Astrocyte (in vitro differentiated cells and primary cell): ENCODE measurements around the gene SAMMSON. TPM values are rescaled to one million over a fixed set of nuclear protein-coding genes. Genes with fewer than 3 reads are reported as not detected.
A peak's percentile ranks its signal among the peaks of the same experiment; 100 is the strongest.

Experiments
- DNase-seq: peaks from one replicate; pipeline ENCODE4 v3.0.0-alpha.2; 2010; ENCODE audit warnings: low read depth
- FAIRE-seq: peaks from 2 replicates; lab custom pipeline; 2011; peaks lifted over from hg19 to GRCh38; lab: Jason Lieb, UNC
- H2AFZ ChIP-seq: 2 replicates; pipeline ENCODE4 v1.6.0; 2012; ENCODE audit warnings: low read depth, low read length, inconsistent platforms
- H3K27ac ChIP-seq: 2 replicates; pipeline ENCODE4 v1.5.1; 2011; ENCODE audit warnings: low read depth, low read length, inconsistent platforms
- H3K27me3 ChIP-seq: 2 replicates; pipeline ENCODE4 v1.6.0; 2011; ENCODE audit warnings: low read length, inconsistent platforms; ENCODE audit not compliant: insufficient read depth
- H3K36me3 ChIP-seq: 2 replicates; pipeline ENCODE4 v1.5.1; 2011; ENCODE audit warnings: low read length, inconsistent platforms; ENCODE audit not compliant: insufficient read depth
- H3K4me1 ChIP-seq: 2 replicates; pipeline ENCODE4 v1.5.1; 2011; ENCODE audit warnings: low read length, inconsistent platforms; ENCODE audit not compliant: insufficient read depth
- H3K4me2 ChIP-seq: 2 replicates; pipeline ENCODE4 v1.6.0; 2012; ENCODE audit warnings: low read length, inconsistent platforms
- H3K4me3 ChIP-seq: 2 replicates; pipeline ENCODE4 v1.5.1; 2011; ENCODE audit warnings: low read depth, mild to moderate bottlenecking, low read length, inconsistent platforms; ENCODE audit not compliant: insufficient read depth
- H3K79me2 ChIP-seq: 2 replicates; pipeline ENCODE4 v1.6.0; 2012; ENCODE audit warnings: mild to moderate bottlenecking, low read length, inconsistent platforms; ENCODE audit not compliant: insufficient read depth
- H3K9ac ChIP-seq: 2 replicates; pipeline ENCODE4 v1.6.0; 2012; ENCODE audit warnings: mild to moderate bottlenecking, low read length, inconsistent platforms
- H3K9me3 ChIP-seq: 2 replicates; pipeline ENCODE4 v1.5.1; 2012; ENCODE audit warnings: low read depth, mild to moderate bottlenecking, low read length, inconsistent platforms; ENCODE audit not compliant: insufficient read depth
- H4K20me1 ChIP-seq: 2 replicates; pipeline ENCODE4 v1.6.0; 2012; ENCODE audit warnings: low read length, inconsistent platforms; ENCODE audit not compliant: insufficient read depth
- H3K27ac Mint-ChIP-seq: one replicate; pipeline ENCODE4 v1.8.0; 2021; ENCODE audit warnings: mild to moderate bottlenecking, mixed read lengths; ENCODE audit not compliant: unreplicated experiment
- H3K27me3 Mint-ChIP-seq: one replicate; pipeline ENCODE4 v1.8.0; 2021; ENCODE audit warnings: low read depth, mixed read lengths; ENCODE audit not compliant: unreplicated experiment
- H3K36me3 Mint-ChIP-seq: one replicate; pipeline ENCODE4 v1.8.0; 2021; ENCODE audit warnings: low read depth, mixed read lengths; ENCODE audit not compliant: unreplicated experiment
- H3K4me1 Mint-ChIP-seq: one replicate; pipeline ENCODE4 v1.8.0; 2021; ENCODE audit warnings: low read depth, mixed read lengths; ENCODE audit not compliant: unreplicated experiment
- H3K4me3 Mint-ChIP-seq: one replicate; pipeline ENCODE4 v1.8.0; 2021; ENCODE audit warnings: mild to moderate bottlenecking, moderate library complexity, mixed read lengths; ENCODE audit not compliant: unreplicated experiment
- H3K9me3 Mint-ChIP-seq: one replicate; pipeline ENCODE4 v1.8.0; 2021; ENCODE audit warnings: mild to moderate bottlenecking, mixed read lengths; ENCODE audit not compliant: unreplicated experiment
- EZH2 ChIP-seq: IDR thresholded peaks from 2 replicates; pipeline ENCODE4 v1.6.1; 2012; ENCODE audit warnings: mild to moderate bottlenecking, low read length, inconsistent platforms; ENCODE audit not compliant: insufficient read depth
- total RNA-seq: library from RNA; stranded (reverse); gene quantifications from 2 replicates; pipeline ENCODE4 v1.2.1, GENCODE V29; 2021
- TF ChIP-seq, protein P1 (sequence below): IDR thresholded peaks from 2 replicates; pipeline ENCODE4 v1.5.1; 2011; ENCODE audit warnings: low read depth, mild to moderate bottlenecking, inconsistent platforms, low read length, moderate library complexity; ENCODE audit not compliant: insufficient read depth

SAMMSON gene
- total RNA-seq, 1 donor from 2014 or later: not detected

GRCh38 chr3:70042641-70043040 lies 43.1 kb downstream of the SAMMSON start:
- Histone ChIP-seq H3K36me3 (no peaks in the 10 kb centered on the region), H3K4me3 (no peak overlapping the region), H3K4me2 (no peak overlapping the region), H3K9me3 (no peaks in the 10 kb centered on the region), H3K79me2 (no peaks in the 10 kb centered on the region), H3K4me1 (no peaks in the 10 kb centered on the region), H3K9ac (no peak overlapping the region), H4K20me1 (no peaks in the 10 kb centered on the region), H3K27ac (no peak overlapping the region), H2AFZ (no peak overlapping the region), H3K27me3 (no peaks in the 10 kb centered on the region)
- H3K36me3 Mint-ChIP-seq: no peaks in the 10 kb centered on the region
- H3K27ac Mint-ChIP-seq: no peak overlapping the region
- H3K4me1 Mint-ChIP-seq: peaks cover 21% of the 10 kb centered on the region
- DNase-seq: no peak
- no peak for FAIRE-seq
- H3K9me3 Mint-ChIP-seq: no peaks in the 10 kb centered on the region
- no peak overlapping the region for H3K4me3 Mint-ChIP-seq
- TF ChIP-seq, protein P1, sequence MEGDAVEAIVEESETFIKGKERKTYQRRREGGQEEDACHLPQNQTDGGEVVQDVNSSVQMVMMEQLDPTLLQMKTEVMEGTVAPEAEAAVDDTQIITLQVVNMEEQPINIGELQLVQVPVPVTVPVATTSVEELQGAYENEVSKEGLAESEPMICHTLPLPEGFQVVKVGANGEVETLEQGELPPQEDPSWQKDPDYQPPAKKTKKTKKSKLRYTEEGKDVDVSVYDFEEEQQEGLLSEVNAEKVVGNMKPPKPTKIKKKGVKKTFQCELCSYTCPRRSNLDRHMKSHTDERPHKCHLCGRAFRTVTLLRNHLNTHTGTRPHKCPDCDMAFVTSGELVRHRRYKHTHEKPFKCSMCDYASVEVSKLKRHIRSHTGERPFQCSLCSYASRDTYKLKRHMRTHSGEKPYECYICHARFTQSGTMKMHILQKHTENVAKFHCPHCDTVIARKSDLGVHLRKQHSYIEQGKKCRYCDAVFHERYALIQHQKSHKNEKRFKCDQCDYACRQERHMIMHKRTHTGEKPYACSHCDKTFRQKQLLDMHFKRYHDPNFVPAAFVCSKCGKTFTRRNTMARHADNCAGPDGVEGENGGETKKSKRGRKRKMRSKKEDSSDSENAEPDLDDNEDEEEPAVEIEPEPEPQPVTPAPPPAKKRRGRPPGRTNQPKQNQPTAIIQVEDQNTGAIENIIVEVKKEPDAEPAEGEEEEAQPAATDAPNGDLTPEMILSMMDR: no peak
- no peaks in the 10 kb centered on the region for H3K27me3 Mint-ChIP-seq

DNA sequence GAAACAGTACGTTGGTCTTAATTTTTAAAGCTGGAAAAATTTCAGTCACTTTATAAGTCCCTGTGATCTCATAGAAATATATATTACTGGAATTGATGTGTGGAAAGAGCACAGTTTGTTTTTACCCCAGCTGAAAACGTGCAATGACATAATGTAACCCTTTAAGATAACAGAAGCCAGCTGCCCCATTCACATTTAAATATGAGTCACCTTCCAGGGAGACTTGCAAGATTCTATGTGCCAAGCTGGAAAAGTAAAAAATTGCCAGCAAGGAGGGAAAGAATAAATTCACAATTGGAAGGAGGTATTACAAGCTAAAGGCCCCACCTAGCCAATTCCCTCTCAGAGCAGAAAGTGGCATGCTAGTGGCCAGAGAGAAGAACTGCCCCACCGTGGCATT lies 50.2 kb downstream of the SAMMSON start:
- no peaks in the 10 kb centered on the region for H3K9me3 Mint-ChIP-seq
- no peaks in the 10 kb centered on the region for H3K9me3 ChIP-seq
- H3K27me3 Mint-ChIP-seq: no peaks in the 10 kb centered on the region
- H3K4me1 ChIP-seq: no peaks in the 10 kb centered on the region
- no peak overlapping the region for H3K4me2 ChIP-seq
- H2AFZ ChIP-seq: no peak overlapping the region
- H3K4me3 ChIP-seq: no peak overlapping the region
- no peak overlapping the region for H3K27ac ChIP-seq
- TF ChIP-seq EZH2: no peak
- TF ChIP-seq, protein P1: no peak
- no peaks in the 10 kb centered on the region for H4K20me1 ChIP-seq
- peaks cover 28% of the 10 kb centered on the region for H3K4me1 Mint-ChIP-seq
- H3K9ac ChIP-seq: no peak overlapping the region
- no peaks in the 10 kb centered on the region for H3K27me3 ChIP-seq
- H3K27ac Mint-ChIP-seq: no peak overlapping the region
- H3K79me2 ChIP-seq: no peaks in the 10 kb centered on the region
- FAIRE-seq (no peak), DNase-seq (peak; percentile 7)
- H3K4me3 Mint-ChIP-seq: no peak overlapping the region
- no peaks in the 10 kb centered on the region for H3K36me3 ChIP-seq
- H3K36me3 Mint-ChIP-seq: no peaks in the 10 kb centered on the region

- H3K36me3 ChIP-seq: no peaks in the 10 kb centered on the region
- H3K4me3 ChIP-seq: no peak overlapping the region
- H3K79me2 ChIP-seq: no peaks in the 10 kb centered on the region
- peaks cover 28% of the 10 kb centered on the region for H3K4me1 Mint-ChIP-seq
- H3K9me3 Mint-ChIP-seq: no peaks in the 10 kb centered on the region
- no peak overlapping the region for H3K9ac ChIP-seq
- no peak overlapping the region for H3K4me2 ChIP-seq
- H3K27ac Mint-ChIP-seq: no peak overlapping the region
- H3K27ac ChIP-seq: no peak overlapping the region
- no peaks in the 10 kb centered on the region for H3K36me3 Mint-ChIP-seq
- H3K27me3 ChIP-seq: no peaks in the 10 kb centered on the region
- no peak overlapping the region for H2AFZ ChIP-seq
- H4K20me1 ChIP-seq: no peaks in the 10 kb centered on the region
- TF ChIP-seq, protein P1: no peak
- no peak for TF ChIP-seq EZH2
- H3K9me3 ChIP-seq: no peaks in the 10 kb centered on the region
- DNase-seq (no peak), FAIRE-seq (no peak)
- H3K4me3 Mint-ChIP-seq: no peak overlapping the region
- H3K27me3 Mint-ChIP-seq: no peaks in the 10 kb centered on the region
- no peaks in the 10 kb centered on the region for H3K4me1 ChIP-seq
Measured at GRCh38 chr3:70053293-70053692, 53.8 kb downstream of the SAMMSON start.
